MM.1S (cell line): ENCODE data around the gene YBX2.

Experiments
- DNase-seq: peaks from one replicate; pipeline ENCODE4 v3.0.0-alpha.2; 2015
- H2AFZ ChIP-seq: fragments of 300-600 bp; sonication (generic); 2 replicates; pipeline ENCODE4 v1.6.0; 2016; ENCODE audit warnings: antibody characterized with exemption, low read length
- H3F3A ChIP-seq: fragments of 300-600 bp; sonication (generic); 2 replicates; pipeline ENCODE4 v1.6.1; 2016; ENCODE audit warnings: mild to moderate bottlenecking, antibody characterized with exemption, low read length, moderate library complexity, mixed read lengths; ENCODE audit not compliant: insufficient read depth
- H3K27ac ChIP-seq: fragments of 300-600 bp; sonication (generic); 2 replicates; pipeline ENCODE4 v1.5.1; 2016; ENCODE audit warnings: mild to moderate bottlenecking, low read length
- H3K27me3 ChIP-seq: fragments of 300-600 bp; sonication (generic); replicated peaks from 2 replicates; pipeline ENCODE4 v1.6.0; 2016; ENCODE audit warnings: low read length; ENCODE audit not compliant: insufficient read depth
- H3K36me3 ChIP-seq: fragments of 300-600 bp; sonication (generic); replicated peaks from 2 replicates; pipeline ENCODE4 v1.6.1; 2016; ENCODE audit warnings: mild to moderate bottlenecking, low read length, mixed read lengths; ENCODE audit not compliant: insufficient read depth
- H3K4me1 ChIP-seq: fragments of 300-600 bp; sonication (generic); 2 replicates; pipeline ENCODE4 v1.6.1; 2016; ENCODE audit warnings: low read length, mixed read lengths
- H3K4me2 ChIP-seq: fragments of 300-600 bp; sonication (generic); 2 replicates; pipeline ENCODE4 v1.6.0; 2016; ENCODE audit warnings: low read depth, low read length
- H3K4me3 ChIP-seq: fragments of 300-600 bp; sonication (generic); 2 replicates; pipeline ENCODE4 v1.5.1; 2016; ENCODE audit warnings: low read length, mixed read lengths
- H3K79me2 ChIP-seq: fragments of 300-600 bp; sonication (generic); 2 replicates; pipeline ENCODE4 v1.6.1; 2016; ENCODE audit warnings: mixed run types, low read length, mixed read lengths
- H3K9ac ChIP-seq: fragments of 300-600 bp; sonication (generic); 2 replicates; pipeline ENCODE4 v1.6.1; 2016; ENCODE audit warnings: low read length, mixed read lengths
- H3K9me2 ChIP-seq: fragments of 300-600 bp; sonication (generic); replicated peaks from 2 replicates; pipeline ENCODE4 v1.6.1; 2016; ENCODE audit warnings: mild to moderate bottlenecking, low read length, mixed read lengths; ENCODE audit not compliant: insufficient read depth
- H3K9me3 ChIP-seq: fragments of 300-600 bp; sonication (generic); replicated peaks from 2 replicates; pipeline ENCODE4 v1.6.1; 2016; ENCODE audit warnings: mild to moderate bottlenecking, low read length, mixed read lengths; ENCODE audit not compliant: insufficient read depth
- H4K20me1 ChIP-seq: fragments of 300-600 bp; sonication (generic); 2 replicates; pipeline ENCODE4 v1.6.1; 2016; ENCODE audit warnings: mild to moderate bottlenecking, low read length, moderate library complexity, mixed read lengths; ENCODE audit not compliant: insufficient read depth
- CTCF ChIP-seq: fragments of 300-600 bp; sonication (generic); IDR thresholded peaks from 2 replicates; pipeline ENCODE4 v1.5.1; 2016; ENCODE audit warnings: antibody characterized with exemption, low read length, mixed read lengths
- EZH2 ChIP-seq: fragments of 300-600 bp; sonication (generic); optimal IDR thresholded peaks from 2 replicates; pipeline ENCODE3; 2017; ENCODE audit warnings: low read depth, mild to moderate bottlenecking, antibody characterized with exemption, low read length, mixed read lengths
- EZH2phosphoT487 ChIP-seq: fragments of 300-600 bp; sonication (generic); IDR thresholded peaks from 2 replicates; pipeline ENCODE4 v1.6.1; 2018; ENCODE audit warnings: antibody characterized with exemption, low read length

Gene YBX2

DNA sequence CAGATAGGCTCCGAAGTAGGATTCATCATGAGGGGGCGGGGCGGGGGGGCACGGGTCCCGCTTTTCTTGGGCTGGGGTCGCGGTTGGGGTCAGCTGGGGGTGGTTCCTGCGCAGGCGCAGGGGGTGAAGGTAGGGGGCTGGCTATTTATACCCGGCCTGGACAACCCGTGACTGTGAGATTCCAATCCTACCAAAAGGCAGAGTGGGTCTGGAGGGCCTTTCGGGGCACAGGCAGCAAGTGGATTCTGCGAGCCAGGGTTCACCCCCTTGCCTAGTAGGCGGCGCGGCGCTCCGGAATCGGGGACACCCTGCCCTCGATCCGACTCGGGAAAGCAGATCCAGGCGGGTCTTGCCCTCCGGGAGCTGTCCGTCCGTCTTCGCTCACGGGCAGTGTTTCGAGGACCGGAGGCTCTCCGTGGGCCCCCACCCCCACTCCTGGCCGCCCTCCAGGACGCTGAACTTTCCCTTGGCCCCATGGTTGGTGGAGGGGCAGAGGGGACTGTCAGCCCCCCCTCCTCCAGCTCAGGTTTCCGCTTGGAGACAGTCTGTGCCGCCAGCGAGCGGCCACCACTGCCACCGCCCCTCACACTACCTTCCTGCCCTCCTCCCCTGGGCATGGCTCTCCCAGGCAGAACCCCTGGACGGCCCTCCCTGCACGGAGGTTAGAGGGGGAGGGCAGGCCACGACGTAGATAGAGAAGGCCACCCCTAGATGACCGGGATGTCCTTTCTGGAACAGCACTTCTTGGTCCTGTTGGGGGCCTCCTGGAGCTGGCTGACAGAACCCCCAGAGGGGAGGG, 12.3 kb downstream of the YBX2 start:
- Histone ChIP-seq H3K9ac (no peak overlapping the region), H3K79me2 (no peaks in the 10 kb centered on the region), H3K4me2 (peak overlapping the region; percentile 97), H2AFZ (peak overlapping the region; percentile 85; the same call in 1 of the 2 replicates), H4K20me1 (no peaks in the 10 kb centered on the region), H3K4me1 (peaks cover 10% of the 10 kb centered on the region), H3K4me3 (peak overlapping the region; percentile 65), H3K36me3 (no peaks in the 10 kb centered on the region), H3K9me2 (no peaks in the 10 kb centered on the region), H3K9me3 (no peaks in the 10 kb centered on the region), H3K27ac (no peak overlapping the region), H3K27me3 (peaks cover 78% of the 10 kb centered on the region), H3F3A (peaks cover 8% of the 10 kb centered on the region)
- no peak for TF ChIP-seq EZH2
- TF ChIP-seq CTCF = no peak
- no peak for DNase-seq

DNA sequence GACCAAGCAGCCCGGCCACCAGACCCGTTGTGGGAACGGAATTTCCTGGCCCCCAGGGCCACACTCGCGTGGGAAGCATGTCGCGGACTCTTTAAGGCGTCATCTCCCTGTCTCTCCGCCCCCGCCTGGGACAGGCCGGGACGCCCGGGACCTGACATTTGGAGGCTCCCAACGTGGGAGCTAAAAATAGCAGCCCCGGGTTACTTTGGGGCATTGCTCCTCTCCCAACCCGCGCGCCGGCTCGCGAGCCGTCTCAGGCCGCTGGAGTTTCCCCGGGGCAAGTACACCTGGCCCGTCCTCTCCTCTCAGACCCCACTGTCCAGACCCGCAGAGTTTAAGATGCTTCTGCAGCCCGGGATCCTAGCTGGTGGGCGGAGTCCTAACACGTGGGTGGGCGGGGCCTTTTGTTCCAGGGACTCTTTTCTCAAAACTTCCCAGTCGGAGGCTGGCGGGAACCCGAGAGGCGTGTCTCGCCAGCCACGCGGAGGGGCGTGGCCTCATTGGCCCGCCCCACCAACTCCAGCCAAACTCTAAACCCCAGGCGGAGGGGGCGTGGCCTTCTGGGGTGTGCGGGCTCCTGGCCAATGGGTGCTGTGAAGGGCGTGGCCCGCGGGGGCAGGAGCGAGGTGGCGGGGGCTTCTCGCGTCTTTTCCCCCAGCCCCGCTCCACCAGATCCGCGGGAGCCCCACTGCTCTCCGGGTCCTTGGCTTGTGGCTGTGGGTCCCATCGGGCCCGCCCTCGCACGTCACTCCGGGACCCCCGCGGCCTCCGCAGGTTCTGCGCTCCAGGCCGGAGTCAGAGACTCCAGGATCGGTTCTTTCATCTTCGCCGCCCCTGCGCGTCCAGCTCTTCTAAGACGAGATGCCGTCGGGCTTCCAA, 13.1 kb downstream of the YBX2 start, which contains the start of gene SLC2A4:
Gene SLC2A4, plus strand, starts transcription at position 645 of the 879 bp plus-strand sequence. Its CDS starts 217 bp downstream, at position 862.
- H3F3A ChIP-seq = peaks cover 8% of the 10 kb centered on the region
- peak within 1 kb of the TSS; percentile 13; the same call in 1 of the 2 replicates for H3K9ac ChIP-seq
- DNase-seq = peak; percentile 95
- no peaks in the 10 kb centered on the region for H4K20me1 ChIP-seq
- H3K9me3 ChIP-seq = no peaks in the 10 kb centered on the region
- H3K4me1 ChIP-seq = peaks cover 5% of the 10 kb centered on the region
- peak within 1 kb of the TSS; percentile 65 for H3K4me3 ChIP-seq
- no peaks in the 10 kb centered on the region for H3K9me2 ChIP-seq
- H3K27ac ChIP-seq = no peak within 1 kb of the TSS
- peaks cover 76% of the 10 kb centered on the region for H3K27me3 ChIP-seq
- no peak for TF ChIP-seq EZH2phosphoT487
- TF ChIP-seq EZH2 = no peak
- TF ChIP-seq CTCF = no peak
- no peaks in the 10 kb centered on the region for H3K79me2 ChIP-seq
- peak within 1 kb of the TSS; percentile 97 for H3K4me2 ChIP-seq
- no peaks in the 10 kb centered on the region for H3K36me3 ChIP-seq
- H2AFZ ChIP-seq = peak within 1 kb of the TSS; percentile 85

DNA sequence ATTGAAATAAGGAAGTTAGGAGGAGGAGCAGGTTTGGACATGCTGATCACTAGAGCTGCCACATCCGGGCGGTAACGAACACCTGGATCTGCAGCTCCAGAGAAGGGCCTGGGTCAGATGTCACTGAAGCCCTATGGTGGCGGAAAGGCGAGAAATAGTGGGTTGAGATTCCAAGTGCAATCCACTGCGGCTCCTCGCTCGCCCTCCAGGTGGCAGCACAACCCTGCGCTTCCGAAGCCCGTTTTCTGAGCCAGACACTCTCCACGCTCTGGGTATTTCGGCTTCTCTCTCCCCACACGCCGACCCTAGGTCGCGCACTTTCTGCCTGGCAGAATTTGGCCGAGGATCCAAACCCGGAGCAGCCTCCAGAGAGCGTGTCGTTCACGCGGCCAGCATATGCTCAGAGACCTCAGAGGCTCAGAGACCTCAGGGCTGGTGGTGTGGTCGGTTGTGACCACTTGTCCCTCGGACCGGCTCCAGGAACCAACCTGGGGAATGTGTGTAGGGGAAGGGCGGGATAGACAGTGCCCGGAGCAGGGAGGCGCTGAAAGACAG, 13.8 kb downstream of the YBX2 start:
- no peaks in the 10 kb centered on the region for H3K9me2 ChIP-seq
- no peak overlapping the region for H3K27ac ChIP-seq
- no peaks in the 10 kb centered on the region for H4K20me1 ChIP-seq
- peaks cover 4% of the 10 kb centered on the region for H3K4me1 ChIP-seq
- H3K9ac ChIP-seq = peak overlapping the region; percentile 13; the same call in 1 of the 2 replicates
- H3K4me3 ChIP-seq = peak overlapping the region; percentile 65
- TF ChIP-seq CTCF = peak; percentile 89
- TF ChIP-seq EZH2phosphoT487 = no peak
- no peaks in the 10 kb centered on the region for H3K36me3 ChIP-seq
- peaks cover 76% of the 10 kb centered on the region for H3K27me3 ChIP-seq
- H3F3A ChIP-seq = peaks cover 8% of the 10 kb centered on the region
- peak; percentile 86 for DNase-seq
- H3K9me3 ChIP-seq = no peaks in the 10 kb centered on the region
- H2AFZ ChIP-seq = peak overlapping the region; percentile 85
- peak overlapping the region; percentile 97 for H3K4me2 ChIP-seq
- no peaks in the 10 kb centered on the region for H3K79me2 ChIP-seq
